SJSA1 (cell line): ENCODE data around the gene LMF1. TPM values are rescaled to one million over a fixed set of nuclear protein-coding genes. Genes with fewer than 3 reads are reported as not detected.

Experiments used
- DNase-seq, 2 experiments: peaks; one replicate each; pipeline ENCODE4 v3.0.0-alpha.2; 2015 to 2020; ENCODE audit warnings: low spot score in 2 of 2, low read depth in 1 of 2
- H3K27ac ChIP-seq: fragments of 250-450 bp; sonication (Bioruptor Pico); 2 replicates; pipeline ENCODE4 v1.5.1; 2020; ENCODE audit warnings: mild to moderate bottlenecking, moderate library complexity
- H3K27me3 ChIP-seq: fragments of 250-450 bp; sonication (Bioruptor Pico); replicated peaks from 2 replicates; pipeline ENCODE4 v1.5.1; 2020; ENCODE audit warnings: mild to moderate bottlenecking, moderate library complexity
- H3K36me3 ChIP-seq: fragments of 250-450 bp; sonication (Bioruptor Pico); 2 replicates; pipeline ENCODE4 v1.5.1; 2020; ENCODE audit warnings: mild to moderate bottlenecking
- H3K4me1 ChIP-seq: fragments of 250-450 bp; sonication (Bioruptor Pico); replicated peaks from 2 replicates; pipeline ENCODE4 v1.6.1; 2021; ENCODE audit warnings: mild to moderate bottlenecking
- H3K4me3 ChIP-seq: fragments of 250-450 bp; sonication (Bioruptor Pico); 2 replicates; pipeline ENCODE4 v1.5.1; 2020; ENCODE audit warnings: mild to moderate bottlenecking
- H3K9me3 ChIP-seq: fragments of 250-450 bp; sonication (Bioruptor Pico); replicated peaks from 2 replicates; pipeline ENCODE4 v1.5.1; 2020; ENCODE audit warnings: mild to moderate bottlenecking
- total RNA-seq: library from RNA; depleted of rRNA; stranded (reverse); fragments of >200 nt; shearing (Covaris generic); gene quantifications from 2 replicates; pipeline ENCODE4 v1.2.3, GENCODE V29; 2014

Gene LMF1
- total RNA-seq, 1 experiment from 2014 or later: 23.5 TPM

GRCh38 chr16:901715-902601, 68.8 kb downstream of the LMF1 start:
- H3K4me3 ChIP-seq: no peak overlapping the region
- H3K27ac ChIP-seq: no peak overlapping the region
- H3K36me3 ChIP-seq: no peaks in the 10 kb centered on the region
- no peaks in the 10 kb centered on the region for H3K9me3 ChIP-seq
- DNase-seq: no peak
- H3K27me3 ChIP-seq: no peaks in the 10 kb centered on the region
- H3K4me1 ChIP-seq: no peaks in the 10 kb centered on the region

GRCh38 chr16:901149-901548, 69.6 kb downstream of the LMF1 start:
- no peaks in the 10 kb centered on the region for H3K27me3 ChIP-seq
- no peak overlapping the region for H3K27ac ChIP-seq
- H3K4me3 ChIP-seq: no peak overlapping the region
- H3K36me3 ChIP-seq: no peaks in the 10 kb centered on the region
- DNase-seq: no peak
- H3K4me1 ChIP-seq: no peaks in the 10 kb centered on the region
- no peaks in the 10 kb centered on the region for H3K9me3 ChIP-seq

GRCh38 chr16:900211-900610, 70.6 kb downstream of the LMF1 start:
- Histone ChIP-seq H3K9me3 (no peaks in the 10 kb centered on the region), H3K4me3 (no peak overlapping the region), H3K27ac (no peak overlapping the region), H3K4me1 (no peaks in the 10 kb centered on the region), H3K27me3 (no peaks in the 10 kb centered on the region), H3K36me3 (no peaks in the 10 kb centered on the region)
- no peak for DNase-seq

GRCh38 chr16:899683-900060, 71.1 kb downstream of the LMF1 start:
- Histone ChIP-seq H3K9me3 (no peaks in the 10 kb centered on the region), H3K4me3 (no peak overlapping the region), H3K4me1 (no peaks in the 10 kb centered on the region), H3K27me3 (no peaks in the 10 kb centered on the region), H3K27ac (no peak overlapping the region), H3K36me3 (no peaks in the 10 kb centered on the region)
- DNase-seq: no peak

- DNase-seq: no peak
- no peak overlapping the region for H3K4me3 ChIP-seq
- no peaks in the 10 kb centered on the region for H3K4me1 ChIP-seq
- no peak overlapping the region for H3K27ac ChIP-seq
- no peaks in the 10 kb centered on the region for H3K9me3 ChIP-seq
- H3K36me3 ChIP-seq: no peaks in the 10 kb centered on the region
- H3K27me3 ChIP-seq: no peaks in the 10 kb centered on the region
Observed at GRCh38 chr16:898761-899682, 71.8 kb downstream of the LMF1 start.

- Histone ChIP-seq H3K36me3 (no peaks in the 10 kb centered on the region), H3K27me3 (no peaks in the 10 kb centered on the region), H3K4me1 (no peaks in the 10 kb centered on the region), H3K9me3 (no peaks in the 10 kb centered on the region), H3K4me3 (no peak overlapping the region), H3K27ac (no peak overlapping the region)
- DNase-seq: no peak
Observed at GRCh38 chr16:898216-898615, 72.6 kb downstream of the LMF1 start.

- Histone ChIP-seq H3K4me1 (no peaks in the 10 kb centered on the region), H3K4me3 (no peak overlapping the region), H3K9me3 (no peaks in the 10 kb centered on the region), H3K27ac (no peak overlapping the region), H3K36me3 (no peaks in the 10 kb centered on the region), H3K27me3 (no peaks in the 10 kb centered on the region)
- DNase-seq: no peak
Observed at GRCh38 chr16:897701-898100, 73.1 kb downstream of the LMF1 start.

GRCh38 chr16:897200-897543, 73.6 kb downstream of the LMF1 start:
- Histone ChIP-seq H3K27ac (no peak overlapping the region), H3K9me3 (no peaks in the 10 kb centered on the region), H3K4me1 (no peaks in the 10 kb centered on the region), H3K4me3 (no peak overlapping the region), H3K27me3 (no peaks in the 10 kb centered on the region), H3K36me3 (no peaks in the 10 kb centered on the region)
- no peak for DNase-seq

- no peaks in the 10 kb centered on the region for H3K36me3 ChIP-seq
- H3K27ac ChIP-seq: no peak overlapping the region
- no peaks in the 10 kb centered on the region for H3K9me3 ChIP-seq
- DNase-seq: no peak
- H3K4me3 ChIP-seq: no peak overlapping the region
- H3K4me1 ChIP-seq: no peaks in the 10 kb centered on the region
- H3K27me3 ChIP-seq: no peaks in the 10 kb centered on the region
Observed at GRCh38 chr16:896261-897199, 74.3 kb downstream of the LMF1 start.

- Histone ChIP-seq H3K27me3 (no peaks in the 10 kb centered on the region), H3K9me3 (no peaks in the 10 kb centered on the region), H3K4me3 (no peak overlapping the region), H3K36me3 (no peaks in the 10 kb centered on the region), H3K4me1 (no peaks in the 10 kb centered on the region), H3K27ac (no peak overlapping the region)
- DNase-seq: no peak
Observed at GRCh38 chr16:895371-895770, 75.4 kb downstream of the LMF1 start.

GRCh38 chr16:894841-895240, 75.9 kb downstream of the LMF1 start:
- DNase-seq: no peak
- H3K4me1 ChIP-seq: no peaks in the 10 kb centered on the region
- no peaks in the 10 kb centered on the region for H3K36me3 ChIP-seq
- no peak overlapping the region for H3K4me3 ChIP-seq
- H3K27ac ChIP-seq: no peak overlapping the region
- H3K9me3 ChIP-seq: no peaks in the 10 kb centered on the region
- H3K27me3 ChIP-seq: no peaks in the 10 kb centered on the region

- no peak for DNase-seq
- H3K27ac ChIP-seq: no peak overlapping the region
- no peaks in the 10 kb centered on the region for H3K27me3 ChIP-seq
- H3K36me3 ChIP-seq: no peaks in the 10 kb centered on the region
- H3K4me3 ChIP-seq: no peak overlapping the region
- H3K4me1 ChIP-seq: no peaks in the 10 kb centered on the region
- no peaks in the 10 kb centered on the region for H3K9me3 ChIP-seq
Observed at GRCh38 chr16:894136-894535, 76.6 kb downstream of the LMF1 start.

GRCh38 chr16:893360-893759, 77.4 kb downstream of the LMF1 start:
- no peak overlapping the region for H3K27ac ChIP-seq
- H3K4me1 ChIP-seq: no peaks in the 10 kb centered on the region
- no peak for DNase-seq
- H3K27me3 ChIP-seq: no peaks in the 10 kb centered on the region
- H3K9me3 ChIP-seq: no peaks in the 10 kb centered on the region
- H3K4me3 ChIP-seq: no peak overlapping the region
- H3K36me3 ChIP-seq: no peaks in the 10 kb centered on the region
